HEK293 (cell line): ENCODE measurements around the gene PITPNC1.

ENCODE experiments used
- IKZF3 ChIP-seq: fragments of 450-650 bp; IDR thresholded peaks from 2 replicates; pipeline ENCODE4 v1.5.0; 2018; ENCODE audit warnings: missing biosample characterization, mild to moderate bottlenecking, missing genetic modification characterization, moderate library complexity
- OSR2 ChIP-seq: fragments of 450-650 bp; formaldehyde crosslinking; IDR thresholded peaks from 2 replicates; pipeline ENCODE4 v1.5.1; 2016; ENCODE audit warnings: missing biosample characterization, missing genetic modification characterization
- PRDM2 ChIP-seq: fragments of 450-650 bp; formaldehyde crosslinking; IDR thresholded peaks from 2 replicates; pipeline ENCODE4 v1.5.1; 2016; ENCODE audit warnings: missing biosample characterization, missing genetic modification characterization, borderline replicate concordance
- PRDM4 ChIP-seq: fragments of 450-650 bp; formaldehyde crosslinking; IDR thresholded peaks from 2 replicates; pipeline ENCODE4 v1.5.1; 2017; ENCODE audit warnings: missing biosample characterization, missing genetic modification characterization
- SETDB1 ChIP-seq: IDR thresholded peaks from one replicate; pipeline ENCODE4 v1.6.1; 2017; ENCODE audit warnings: mild to moderate bottlenecking, low read length, moderate library complexity, mixed read lengths; ENCODE audit not compliant: insufficient read length
- TRIM28 ChIP-seq: IDR thresholded peaks from 2 replicates; pipeline ENCODE4 v1.6.1; 2011; ENCODE audit warnings: low read length, control low read depth, borderline replicate concordance
- TSHZ1 ChIP-seq: fragments of 450-650 bp; formaldehyde crosslinking; IDR thresholded peaks from 2 replicates; pipeline ENCODE4 v1.5.1; 2016; ENCODE audit warnings: missing biosample characterization, missing genetic modification characterization, borderline replicate concordance
- ZFP69B ChIP-seq: fragments of 450-650 bp; formaldehyde crosslinking; IDR thresholded peaks from 2 replicates; pipeline ENCODE4 v1.5.1; 2016; ENCODE audit warnings: missing biosample characterization, missing genetic modification characterization
- ZNF112 ChIP-seq: fragments of 450-650 bp; formaldehyde crosslinking; IDR thresholded peaks from 2 replicates; pipeline ENCODE4 v1.5.0; 2017; ENCODE audit warnings: missing biosample characterization, missing genetic modification characterization
- ZNF132 ChIP-seq: fragments of 450-650 bp; formaldehyde crosslinking; IDR thresholded peaks from 2 replicates; pipeline ENCODE4 v1.5.1; 2017; ENCODE audit warnings: missing biosample characterization, missing genetic modification characterization, borderline replicate concordance
- ZNF202 ChIP-seq: fragments of 450-650 bp; formaldehyde crosslinking; IDR thresholded peaks from 2 replicates; pipeline ENCODE4 v1.5.1; 2016; ENCODE audit warnings: missing biosample characterization, missing genetic modification characterization, borderline replicate concordance
- ZNF26 ChIP-seq: fragments of 450-650 bp; formaldehyde crosslinking; IDR thresholded peaks from 2 replicates; pipeline ENCODE4 v1.5.1; 2016; ENCODE audit warnings: missing biosample characterization, missing genetic modification characterization
- ZNF366 ChIP-seq: fragments of 450-650 bp; formaldehyde crosslinking; conservative IDR thresholded peaks from 2 replicates; pipeline ENCODE4 v1.5.1; 2016; ENCODE audit warnings: missing biosample characterization, missing genetic modification characterization
- ZNF394 ChIP-seq: fragments of 450-650 bp; formaldehyde crosslinking; IDR thresholded peaks from 2 replicates; pipeline ENCODE4 v1.5.1; 2016; ENCODE audit warnings: missing biosample characterization, missing genetic modification characterization, mild to moderate bottlenecking, moderate library complexity, borderline replicate concordance
- ZNF473 ChIP-seq: fragments of 450-650 bp; formaldehyde crosslinking; IDR thresholded peaks from 2 replicates; pipeline ENCODE4 v1.5.1; 2017; ENCODE audit warnings: missing biosample characterization, missing genetic modification characterization
- ZNF488 ChIP-seq: fragments of 450-650 bp; formaldehyde crosslinking; IDR thresholded peaks from 2 replicates; pipeline ENCODE4 v1.5.1; 2016; ENCODE audit warnings: missing biosample characterization, missing genetic modification characterization
- ZNF561 ChIP-seq: fragments of 450-650 bp; IDR thresholded peaks from 2 replicates; pipeline ENCODE4 v1.5.1; 2018; ENCODE audit warnings: missing biosample characterization, missing genetic modification characterization, borderline replicate concordance
- ZNF600 ChIP-seq: fragments of 450-650 bp; formaldehyde crosslinking; IDR thresholded peaks from 2 replicates; pipeline ENCODE4 v1.5.1; 2016; ENCODE audit warnings: missing biosample characterization, missing genetic modification characterization
- ZNF621 ChIP-seq: fragments of 450-650 bp; formaldehyde crosslinking; IDR thresholded peaks from 2 replicates; pipeline ENCODE4 v1.5.1; 2017; ENCODE audit warnings: missing biosample characterization, missing genetic modification characterization
- ZNF785 ChIP-seq: fragments of 450-650 bp; formaldehyde crosslinking; IDR thresholded peaks from 2 replicates; pipeline ENCODE4 v1.5.1; 2016; ENCODE audit warnings: missing biosample characterization, missing genetic modification characterization
- ZNF843 ChIP-seq: fragments of 450-650 bp; formaldehyde crosslinking; IDR thresholded peaks from 2 replicates; pipeline ENCODE4 v1.5.1; 2016; ENCODE audit warnings: missing biosample characterization, missing genetic modification characterization
- ZSCAN30 ChIP-seq: fragments of 450-650 bp; IDR thresholded peaks from 2 replicates; pipeline ENCODE4 v1.5.1; 2018; ENCODE audit warnings: missing biosample characterization, mild to moderate bottlenecking, missing genetic modification characterization, moderate library complexity
- ZSCAN5A ChIP-seq: fragments of 450-650 bp; formaldehyde crosslinking; IDR thresholded peaks from 2 replicates; pipeline ENCODE4 v1.5.1; 2016; ENCODE audit warnings: missing biosample characterization, missing genetic modification characterization

PITPNC1 gene

GRCh38 chr17:67376737-67377487 is at the start of gene PITPNC1 (continued):
- TF ChIP-seq ZNF394 (tag by site-specific recombination) (no peak), ZNF621 (tag by site-specific recombination) (no peak), ZSCAN5A (no peak), TRIM28 (peak; percentile 53; the same call in 1 of the 2 replicates), ZNF473 (tag by site-specific recombination) (no peak), SETDB1 (no peak), ZFP69B (tag by site-specific recombination) (no peak), ZNF785 (tag by site-specific recombination) (no peak), ZNF600 (tag by site-specific recombination) (peak; percentile 94), OSR2 (tag by site-specific recombination) (no peak), ZSCAN30 (tag by site-specific recombination) (peak; percentile 54; the same call in 1 of the 2 replicates), ZNF366 (tag by site-specific recombination) (no peak), ZNF112 (tag by site-specific recombination) (no peak), ZNF202 (tag by site-specific recombination) (no peak), PRDM4 (tag by site-specific recombination) (no peak), ZNF26 (tag by site-specific recombination) (no peak), IKZF3 (tag by site-specific recombination) (peak; percentile 12; the same call in 1 of the 2 replicates), ZNF561 (tag by site-specific recombination) (peak; percentile 88), ZNF488 (no peak), ZNF132 (no peak), TSHZ1 (no peak), PRDM2 (tag by site-specific recombination) (no peak), ZNF843 (no peak)
